Activated CD4-positive, alpha-beta T cell treated with anti-CD3 and anti-CD28 coated beads, Interleukin-2, amount 50 U/mL, for 4 hours (primary cell): ENCODE data around the gene PAPSS2.
"Not testable (repeated sequence)": the region's sequence is repeated elsewhere in the genome, so short reads cannot be mapped to it uniquely, and the experiment has no call there.

Source experiments
- DNase-seq, 2 experiments: peaks; one replicate each; pipeline ENCODE4 v3.0.0-alpha.2; 2020

PAPSS2 gene

DNA sequence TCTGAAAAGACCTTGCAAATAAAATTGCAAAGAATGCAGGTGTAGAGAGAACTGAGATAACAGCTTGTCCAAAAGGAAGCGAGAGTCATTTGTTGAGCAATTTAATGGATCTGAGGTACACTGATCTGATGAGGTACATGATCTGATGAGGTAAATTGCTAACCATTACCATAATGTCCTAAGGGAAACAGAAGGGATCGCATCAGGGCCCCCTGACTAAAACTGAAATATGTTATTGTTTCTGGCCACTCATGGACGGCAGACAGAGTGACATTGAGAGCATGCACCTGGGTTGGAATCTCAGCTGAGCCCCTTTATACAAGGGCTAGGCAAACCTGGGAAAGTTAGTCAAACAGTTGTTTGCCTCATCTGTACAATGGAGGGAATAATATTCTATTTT is 15.8 kb upstream of the PAPSS2 start:
- DNase-seq: no peak

DNA sequence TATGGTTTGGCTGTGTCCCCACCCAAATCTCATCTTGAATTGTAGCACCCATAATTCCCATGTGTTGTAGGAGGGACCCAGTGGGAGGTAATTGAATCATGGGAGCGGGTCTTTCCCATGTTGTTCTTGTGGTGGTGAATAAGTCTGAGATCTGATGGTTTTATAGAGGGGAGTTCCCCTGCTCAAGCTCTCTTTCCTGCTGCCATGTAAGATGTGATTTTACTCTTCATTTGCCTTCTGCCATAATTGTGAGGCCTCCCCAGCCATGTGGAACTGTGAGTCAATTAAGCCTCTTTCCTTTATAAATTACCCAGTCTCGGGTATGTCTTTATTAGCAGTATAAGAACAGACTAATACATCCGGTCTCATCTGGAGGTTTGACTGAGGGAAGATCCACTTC is 15.2 kb upstream of the PAPSS2 start:
- not testable (repeated sequence) for DNase-seq

DNA sequence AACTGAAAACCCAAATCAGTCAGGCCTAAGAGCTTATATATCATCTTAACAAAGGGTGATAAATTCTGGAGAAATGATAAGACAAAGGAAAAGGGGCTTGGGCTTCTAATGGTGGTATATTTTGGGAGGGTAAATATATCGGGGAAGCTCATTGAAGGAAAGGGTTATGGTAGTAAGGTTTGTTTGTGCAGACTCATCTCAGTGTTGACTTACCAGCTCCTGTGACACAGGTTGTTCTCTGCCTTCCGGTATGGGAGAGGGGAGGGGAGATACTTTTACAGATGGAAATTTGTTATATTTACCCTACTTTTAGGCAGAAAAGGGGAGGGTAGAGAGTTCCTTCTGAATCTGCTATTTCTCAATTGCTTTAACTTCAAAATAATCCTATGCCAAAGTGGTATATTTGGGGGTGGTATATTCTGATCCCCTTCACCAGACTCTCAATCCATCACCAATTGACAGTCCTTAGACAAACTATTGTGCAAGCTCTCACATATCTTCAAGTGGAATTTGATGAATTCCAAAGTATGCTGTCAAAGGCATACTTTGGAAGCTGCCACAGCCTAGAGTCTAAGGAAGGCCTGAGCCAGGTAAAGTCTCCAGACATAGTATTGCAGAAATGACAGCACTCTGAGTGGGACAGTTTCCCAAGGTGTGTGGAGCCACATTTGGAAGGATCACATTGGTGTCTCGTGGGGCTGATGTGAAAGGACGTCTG is 13.3 kb upstream of the PAPSS2 start:
- no peak for DNase-seq

DNA sequence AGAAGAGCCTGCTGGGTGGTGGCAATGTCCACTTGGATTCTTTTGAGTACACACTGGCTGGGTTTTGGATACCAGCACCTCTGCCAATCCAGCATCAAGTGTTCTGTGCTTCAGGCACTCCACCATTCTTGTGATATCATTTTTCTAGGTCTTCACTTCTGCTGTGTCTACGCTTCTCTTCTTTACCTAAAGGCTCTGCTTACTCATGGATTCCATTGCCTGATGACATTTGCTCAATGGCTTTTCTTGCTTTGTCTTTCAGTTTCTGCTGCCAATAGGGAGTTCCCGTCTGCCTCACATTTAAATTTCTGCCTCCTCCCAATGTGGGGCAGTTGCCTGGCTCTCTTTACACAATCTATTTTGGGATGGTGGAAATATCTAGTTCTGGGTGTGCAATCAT is 12.7 kb upstream of the PAPSS2 start:
- no peak for DNase-seq

DNA sequence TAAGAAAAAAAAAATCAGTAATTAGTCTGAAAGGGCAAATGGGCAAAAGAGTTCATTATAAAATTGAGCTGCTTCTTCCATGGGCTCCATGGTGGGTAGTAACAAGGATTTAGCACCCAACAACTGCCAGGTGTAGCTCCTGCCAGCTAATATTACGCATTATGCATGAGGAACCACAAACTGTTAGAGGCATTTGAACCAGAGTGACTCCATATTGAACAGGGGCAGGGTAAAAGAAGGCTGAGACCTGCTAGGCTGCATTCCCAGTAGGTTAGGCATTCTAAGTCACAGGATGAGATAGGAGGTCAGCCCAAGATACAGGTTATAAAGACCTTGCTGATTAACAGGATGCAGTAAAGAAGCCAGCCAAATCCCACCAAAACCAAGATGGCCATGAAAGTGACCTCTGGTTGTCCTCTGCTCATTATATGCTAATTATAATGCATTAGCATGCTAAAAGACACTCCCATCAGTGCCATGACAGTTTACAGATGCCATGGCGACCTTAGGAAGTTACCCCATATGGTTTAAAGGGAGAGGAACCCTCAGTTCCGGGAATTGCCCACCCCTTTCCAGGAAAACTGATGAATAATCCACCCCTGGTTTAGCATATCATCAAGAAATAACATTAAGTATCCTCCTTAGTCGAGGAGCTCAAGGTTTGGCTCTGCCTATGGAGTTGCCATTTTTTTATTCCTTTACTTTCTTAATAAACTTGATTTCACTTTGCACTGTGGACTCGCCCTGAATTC is 8.7 kb upstream of the PAPSS2 start:
- no peak for DNase-seq

DNA sequence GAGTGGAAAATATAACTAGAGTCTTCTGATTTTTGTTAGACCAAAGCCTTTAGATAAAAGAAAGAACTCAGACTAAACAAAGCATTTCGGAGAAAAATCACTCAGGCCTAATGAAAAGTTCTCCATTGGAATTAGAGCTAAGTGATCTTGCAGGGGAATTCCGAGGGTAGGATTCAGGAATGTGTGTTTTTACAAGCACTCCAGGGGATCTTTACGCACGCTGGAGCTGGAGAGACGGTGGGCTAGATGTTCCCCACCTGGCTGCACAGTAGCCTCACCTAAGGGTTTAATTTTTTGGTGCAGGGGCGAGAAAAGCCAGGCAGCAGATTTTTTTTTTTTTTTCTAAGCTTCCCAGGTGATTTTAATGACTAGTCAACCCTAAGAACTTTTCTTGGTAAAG is 7.9 kb upstream of the PAPSS2 start:
- DNase-seq: no peak

DNA sequence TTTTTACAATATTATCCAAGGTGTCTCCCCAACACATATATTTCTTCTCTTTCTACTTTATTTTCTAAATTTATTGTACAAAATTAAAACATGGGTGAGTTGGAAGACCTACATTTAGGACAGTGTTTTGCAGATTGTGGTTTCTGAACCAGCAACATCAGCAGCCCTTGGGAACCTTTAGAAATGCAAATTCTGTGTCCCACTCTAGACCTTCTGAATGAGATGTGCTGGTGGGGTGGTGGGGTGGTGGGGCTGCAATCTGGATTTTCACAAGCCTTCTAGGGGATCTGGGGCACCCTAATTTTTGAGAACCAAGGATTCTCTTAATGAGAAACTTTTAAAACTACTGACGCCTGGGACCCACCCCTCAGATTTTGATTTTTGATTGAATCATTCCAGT is 7.4 kb upstream of the PAPSS2 start:
- no peak for DNase-seq

DNA sequence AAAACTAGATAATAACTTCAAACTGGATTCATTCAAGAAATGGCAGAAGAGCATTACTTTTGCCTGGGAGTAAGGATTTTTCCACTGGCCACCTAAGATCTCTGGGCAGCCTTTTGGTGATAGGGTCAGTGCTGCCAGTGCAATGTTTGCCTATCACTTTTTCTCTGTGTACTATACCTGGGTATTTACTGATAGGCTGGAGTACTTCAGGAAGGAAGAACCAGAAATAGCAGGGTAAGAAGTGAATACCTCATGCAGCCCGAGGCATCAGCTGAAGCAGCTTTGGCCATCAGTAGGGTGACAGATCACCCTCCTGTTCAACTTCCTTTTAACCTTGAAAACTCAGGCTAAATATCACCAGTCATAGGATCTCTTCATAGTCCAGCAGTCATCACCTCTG is 5.5 kb upstream of the PAPSS2 start:
- no peak for DNase-seq

DNA sequence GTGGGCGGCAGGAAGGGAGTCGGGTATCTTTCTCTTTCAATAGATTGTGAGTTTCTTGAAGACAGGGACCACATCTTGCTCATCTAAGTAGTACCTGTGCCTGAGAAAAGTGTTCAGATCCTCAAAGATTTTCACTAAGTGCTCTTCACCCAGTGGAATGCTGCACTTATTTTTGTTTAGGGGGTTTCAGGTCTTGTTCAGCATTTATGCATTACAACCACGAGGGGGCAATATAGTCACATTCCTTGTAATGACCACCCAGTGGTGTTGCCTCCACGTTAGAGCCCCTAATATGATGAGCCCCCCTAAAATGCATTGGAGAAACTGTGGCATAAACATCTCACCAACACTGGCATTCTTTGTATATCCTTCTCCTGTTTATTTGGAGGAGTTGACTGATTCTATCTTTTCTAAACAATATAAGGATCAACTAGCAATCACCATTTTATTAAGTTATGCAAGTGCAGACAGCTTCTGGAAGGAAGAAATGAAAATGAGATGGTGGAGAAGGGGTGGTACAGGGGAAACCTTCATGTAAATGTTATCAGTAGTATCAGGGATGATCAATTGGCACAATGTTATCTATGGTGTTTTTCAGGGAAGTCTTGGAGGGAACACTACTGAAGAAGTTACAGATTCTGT is 3.1 kb upstream of the PAPSS2 start:
- no peak for DNase-seq

DNA sequence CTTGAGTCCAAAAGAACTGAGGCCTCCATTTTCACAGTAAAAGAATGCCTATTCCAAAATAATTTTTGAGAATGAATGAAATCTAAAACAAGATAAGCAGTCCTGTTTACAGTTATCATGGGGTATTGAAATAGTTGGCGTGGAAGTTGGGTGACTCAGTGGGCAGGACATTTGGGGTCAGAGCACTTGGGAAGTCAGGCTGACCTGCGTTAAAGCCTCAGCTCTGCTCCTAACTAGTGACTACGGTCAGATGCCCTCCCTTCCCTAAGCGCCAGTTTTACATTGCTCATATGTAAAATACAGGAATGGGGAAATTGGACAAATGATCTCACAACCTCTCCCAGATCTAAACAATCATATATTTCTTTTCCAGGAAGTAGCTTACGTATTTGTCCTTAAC is 2.3 kb upstream of the PAPSS2 start:
- no peak for DNase-seq

DNA sequence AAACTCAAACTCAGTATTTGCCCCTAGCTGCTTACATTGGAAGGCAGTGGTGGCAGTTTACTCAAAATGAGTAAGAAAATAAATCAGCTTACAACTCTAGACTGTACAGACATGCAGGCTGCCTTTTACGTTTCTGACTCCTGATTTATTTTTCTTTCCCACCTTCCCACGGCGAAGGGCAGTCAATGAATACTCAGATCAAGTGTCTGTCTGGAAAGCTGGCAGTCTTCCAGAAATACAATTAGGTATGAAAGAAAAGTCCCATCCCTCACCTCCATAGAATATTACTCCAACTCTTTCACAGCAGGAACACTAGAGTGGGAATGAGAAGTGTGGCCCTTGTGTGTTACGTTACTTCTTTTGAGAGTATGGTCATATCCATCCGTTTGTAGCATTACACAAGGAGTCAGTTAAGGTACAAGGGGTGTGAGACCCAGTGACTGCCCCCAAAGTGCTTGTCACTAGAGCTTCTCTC is 1.3 kb upstream of the PAPSS2 start:
- no peak for DNase-seq

DNA sequence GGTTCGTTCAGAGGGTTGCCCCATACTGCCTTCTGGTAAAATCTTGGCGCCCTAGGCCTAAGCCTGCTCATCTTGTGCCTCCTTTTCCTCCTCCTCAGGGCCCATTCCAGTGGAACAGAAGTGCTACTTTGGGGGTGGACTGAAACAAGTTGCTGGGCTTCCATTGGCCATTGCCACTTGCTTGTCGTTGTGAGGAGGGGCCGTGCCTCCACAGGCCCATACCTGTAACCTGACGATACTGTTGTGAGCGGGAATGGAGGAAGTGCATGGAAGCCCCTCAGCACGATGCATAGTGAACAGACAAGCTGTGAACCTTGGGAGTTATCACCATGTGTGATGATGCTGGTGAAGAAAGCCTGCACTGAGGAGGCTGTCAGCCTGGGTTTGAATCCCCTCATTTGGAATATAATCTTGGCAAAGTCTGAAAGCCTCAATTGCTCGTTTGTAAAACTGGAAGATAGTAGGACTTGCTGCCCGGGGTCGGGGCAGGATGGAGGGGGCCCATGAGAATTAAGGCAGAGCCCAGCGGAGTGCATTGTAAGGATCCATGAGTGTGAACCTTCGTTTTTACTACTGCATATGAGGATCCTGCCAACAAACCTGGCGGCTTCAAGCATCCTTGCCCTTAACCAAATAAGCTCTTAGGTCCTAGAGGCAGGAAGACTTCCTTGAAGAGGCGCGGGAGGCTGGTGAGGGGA is 671 bp upstream of the PAPSS2 start:
- no peak for DNase-seq

DNA sequence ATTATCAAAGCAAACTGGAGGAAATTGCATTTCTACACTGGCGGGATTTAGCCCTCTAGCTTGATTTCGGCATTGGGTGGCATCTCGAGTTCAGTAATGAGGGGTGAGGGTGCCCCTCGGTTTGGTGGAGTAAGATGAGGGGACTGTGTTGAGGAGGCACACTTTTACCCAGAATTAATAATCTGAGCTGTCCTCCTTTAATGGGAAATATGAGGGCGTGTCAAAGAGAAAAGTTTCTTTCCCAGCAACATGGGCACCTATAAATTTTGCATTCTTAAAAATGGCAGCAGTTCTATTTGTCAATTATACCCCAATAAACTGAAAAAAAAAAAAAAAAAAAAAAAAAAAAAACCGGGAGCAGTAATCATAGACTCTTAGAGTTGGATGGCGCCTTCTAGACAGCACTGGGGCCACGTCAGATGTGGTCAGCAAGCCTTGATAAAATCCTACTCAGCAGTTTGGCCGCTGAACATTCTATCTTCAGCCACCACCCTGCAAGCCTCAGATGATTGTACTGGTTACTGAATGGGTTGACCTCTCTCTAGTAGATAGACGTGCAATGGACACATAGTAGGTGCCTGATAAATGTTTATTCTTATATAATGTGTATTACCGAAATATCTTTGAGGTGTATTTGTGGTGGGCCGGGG is 931 bp downstream of the PAPSS2 start:
- no peak for DNase-seq

DNA sequence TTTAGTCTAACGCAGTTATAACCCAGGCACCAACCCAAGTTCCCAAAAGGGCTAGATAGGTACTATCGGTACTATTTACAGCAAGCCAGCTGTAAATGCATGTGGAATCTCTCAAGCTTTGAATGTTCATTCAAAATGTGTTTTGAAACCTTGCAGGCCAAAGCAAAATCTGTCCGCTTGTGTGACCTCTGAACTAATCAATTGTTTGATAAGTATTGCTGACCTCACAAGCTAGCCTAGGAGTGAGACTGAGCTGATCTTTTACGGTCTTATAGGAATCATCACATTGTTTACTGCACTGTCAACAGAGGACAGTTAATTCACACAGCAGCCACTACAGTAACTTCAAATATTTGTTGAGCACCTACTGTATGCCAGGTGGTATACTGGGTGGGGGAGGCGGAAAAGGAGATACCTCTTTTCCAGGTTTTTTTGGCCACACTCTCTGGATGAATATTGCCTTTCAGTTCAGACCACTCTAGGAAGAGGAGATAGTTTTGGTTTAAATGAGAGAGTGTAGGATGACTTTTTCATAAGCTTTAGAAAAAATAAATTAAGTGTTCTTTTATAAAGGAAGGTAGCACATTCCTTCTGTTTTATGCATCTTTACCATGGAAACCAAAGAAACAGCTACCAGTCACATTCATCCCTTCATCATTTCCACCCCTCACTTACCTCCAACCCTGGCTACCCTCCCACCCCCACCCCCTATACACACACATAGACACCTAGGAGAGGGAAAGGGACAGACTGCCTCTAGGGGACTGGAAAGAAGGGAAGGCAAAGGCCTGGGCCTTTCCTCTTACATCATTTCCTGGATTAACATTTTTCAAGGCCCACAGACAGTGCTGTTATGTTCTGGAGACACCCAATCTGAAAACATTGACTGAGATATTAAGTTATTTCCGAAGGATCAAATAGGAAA is 2.4 kb downstream of the PAPSS2 start:
- DNase-seq: no peak

DNA sequence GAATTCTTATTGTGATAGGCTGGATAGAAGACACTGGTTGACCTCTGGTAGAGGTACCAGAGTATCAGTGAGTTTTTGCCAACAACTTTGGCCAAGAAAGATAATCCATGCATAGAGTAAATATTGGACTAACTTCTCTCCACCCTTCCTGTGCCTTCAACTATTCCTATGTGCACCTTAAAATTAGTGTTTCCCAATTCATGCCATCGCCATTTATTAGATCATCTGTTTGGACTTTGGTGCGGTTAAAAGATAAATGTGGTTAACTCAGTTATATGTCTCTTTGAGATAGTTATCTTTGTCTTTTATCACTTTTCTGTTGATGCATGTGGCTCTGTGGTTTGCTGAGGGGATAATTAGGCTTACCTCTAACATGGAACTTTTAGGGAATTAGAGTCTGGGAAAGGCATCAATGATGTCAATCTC is 4.6 kb downstream of the PAPSS2 start:
- DNase-seq: no peak

DNA sequence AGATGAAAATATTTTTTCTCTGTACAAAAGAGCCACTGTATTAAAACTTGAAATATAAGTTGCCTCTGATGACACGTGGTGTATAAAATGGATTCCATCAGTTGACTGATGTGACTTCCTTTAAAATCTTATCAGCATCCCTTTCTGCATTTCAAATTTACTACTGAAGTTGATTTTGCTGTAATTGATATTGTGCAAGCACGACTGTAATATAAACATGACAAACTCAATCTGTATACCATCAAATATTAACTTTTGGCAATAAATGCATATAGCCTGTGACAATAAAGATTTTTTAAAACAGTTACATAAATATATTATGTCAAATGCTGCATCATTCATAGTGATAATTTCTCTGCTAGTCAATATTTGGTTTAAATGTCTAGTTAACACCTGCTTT is 7.8 kb downstream of the PAPSS2 start:
- no peak for DNase-seq

DNA sequence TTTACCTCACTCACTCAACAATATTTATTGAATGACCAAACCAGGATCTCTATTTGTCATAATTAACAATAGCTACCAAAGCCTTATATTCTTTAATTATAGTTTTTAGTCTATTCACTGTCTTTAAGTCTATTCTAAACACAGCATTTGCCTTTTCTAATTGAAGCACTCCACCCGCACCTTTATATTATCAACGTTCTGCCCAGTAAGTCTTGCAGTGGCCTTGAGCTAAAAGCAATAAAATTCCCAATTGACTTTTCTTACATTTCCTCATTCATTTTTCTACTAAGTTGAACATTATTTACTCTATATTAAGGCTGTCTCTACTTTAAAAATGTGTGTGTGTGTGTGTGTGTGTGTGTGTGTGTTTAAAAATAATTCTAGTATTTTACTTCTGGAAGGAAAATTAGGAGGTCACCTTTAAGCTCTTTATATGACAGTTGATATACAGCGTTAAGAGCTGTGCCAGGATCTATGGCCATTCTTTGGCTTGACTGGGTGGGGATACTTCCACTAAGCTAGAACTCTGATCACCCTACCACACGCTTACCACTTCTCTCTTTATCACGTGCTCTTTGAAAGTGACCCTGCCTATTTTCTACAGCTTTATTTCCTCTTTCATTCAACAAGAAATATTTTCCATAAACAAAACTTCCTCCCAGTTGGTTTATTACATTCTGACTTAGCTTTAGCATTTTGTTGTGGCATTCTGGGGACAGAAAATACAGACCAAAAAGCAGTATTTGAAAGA is 8.8 kb downstream of the PAPSS2 start:
- no peak for DNase-seq

DNA sequence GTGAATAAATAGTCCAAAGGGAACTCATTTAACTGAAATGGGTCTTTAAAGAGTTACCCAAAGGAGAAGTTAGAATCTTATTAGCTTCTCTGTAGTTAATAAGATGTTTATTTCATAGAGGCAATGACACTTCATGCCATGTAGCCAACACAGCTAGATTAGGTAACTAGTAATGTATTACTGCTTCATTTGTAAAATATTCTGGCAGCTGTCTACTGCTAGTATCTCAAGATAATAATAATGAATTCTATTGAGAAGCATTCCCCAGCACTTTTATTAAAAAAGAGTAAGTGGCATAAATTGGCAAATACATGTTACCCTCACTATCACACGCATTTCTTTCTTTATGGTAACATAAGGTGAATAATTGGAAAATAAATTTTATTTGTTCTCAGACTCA is 10.1 kb downstream of the PAPSS2 start:
- no peak for DNase-seq

DNA sequence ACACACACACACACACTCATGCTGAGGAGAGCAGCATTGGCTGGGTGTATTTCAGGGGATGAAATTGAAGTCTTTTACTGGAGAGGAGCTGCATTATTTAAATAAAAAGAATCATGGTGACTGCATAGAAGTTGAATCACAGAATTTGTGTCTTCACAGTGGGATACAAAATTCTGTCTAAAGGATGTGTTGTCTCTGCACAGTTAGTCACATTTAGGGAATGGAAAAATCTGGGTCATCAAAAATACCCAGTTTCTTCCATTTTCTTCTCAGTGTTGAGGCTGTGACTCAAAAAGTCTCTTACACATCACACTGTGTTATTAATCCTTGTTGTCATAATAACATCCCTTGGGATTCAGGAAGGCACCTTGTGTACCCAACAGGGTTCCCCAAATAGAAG is 10.9 kb downstream of the PAPSS2 start:
- no peak for DNase-seq

DNA sequence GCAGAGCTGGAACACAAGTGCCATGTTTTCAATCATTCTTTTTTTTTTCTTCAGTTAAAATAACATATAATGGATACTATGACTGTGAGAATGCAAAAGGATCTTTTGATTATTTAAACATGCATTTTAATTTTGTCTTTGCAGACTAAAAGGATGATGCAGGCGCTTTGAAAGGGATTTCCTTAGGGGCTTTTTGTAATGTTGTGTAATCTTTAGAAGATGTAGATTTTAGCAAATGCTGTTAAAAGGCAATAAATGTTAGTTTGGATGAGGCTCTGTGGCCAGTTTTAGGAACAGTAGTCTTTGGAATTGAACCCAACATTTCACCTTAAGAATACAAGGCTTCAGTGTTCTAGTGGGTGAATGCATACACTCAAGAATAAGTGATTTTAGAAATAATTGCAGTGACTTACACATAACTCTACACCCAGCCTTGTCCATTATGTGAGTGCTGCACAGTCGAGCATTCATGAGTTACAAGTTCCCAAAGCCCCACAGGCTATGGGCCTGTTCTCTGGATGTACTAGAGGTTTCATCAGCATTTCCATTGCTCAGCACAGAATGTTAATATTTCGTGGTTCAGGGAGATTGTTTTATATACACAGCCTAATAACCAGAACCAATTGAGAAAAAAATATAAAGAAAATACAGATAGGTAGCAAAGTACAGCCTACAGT is 11.6 kb downstream of the PAPSS2 start:
- no peak for DNase-seq
